Breast epithelium (tissue), 4 donors: ENCODE data around the gene MKI67. TPM values are rescaled to one million over a fixed set of nuclear protein-coding genes. Genes with fewer than 3 reads are reported as not detected.

Experiments used
- DNase-seq, 2 donors: peaks; one replicate each; pipeline ENCODE4 v3.0.0-alpha.2; 2019; ENCODE audit warnings: low spot score in 2 of 2
- H3K27ac ChIP-seq, 2 donors: fragments of 200-600 bp; sonication (generic) in 1 of 2; one replicate each; pipeline ENCODE4 v1.5.1; 2016 to 2019; ENCODE audit warnings: mild to moderate bottlenecking in 1 of 2
- H3K27me3 ChIP-seq, 2 donors: fragments of 200-600 bp; sonication (generic) in 1 of 2; one replicate each; pipeline versions ENCODE4 v1.5.1 to v1.6.0; 2017 to 2019; ENCODE audit warnings: control low read depth in 1 of 2, mild to moderate bottlenecking in 1 of 2
- H3K36me3 ChIP-seq: fragments of 200-600 bp; one replicate; pipeline ENCODE4 v1.5.1; 2019
- H3K4me1 ChIP-seq, 2 donors: fragments of 200-600 bp; sonication (generic); one replicate each; pipeline ENCODE4 v1.5.1; 2016 to 2019; ENCODE audit warnings: control low read depth in 1 of 2
- H3K4me3 ChIP-seq, 3 donors: fragments of 200-600 bp; sonication (generic); 1 replicate in 2 of 3; 2 replicates in 1 of 3; pipeline ENCODE4 v1.5.1; 2016 to 2019; ENCODE audit warnings: mild to moderate bottlenecking in 3 of 3, moderate library complexity in 2 of 3
- H3K9me3 ChIP-seq, 2 donors: fragments of 200-600 bp; sonication (generic) in 1 of 2; one replicate each; pipeline ENCODE4 v1.5.1; 2016 to 2019; ENCODE audit warnings: control low read depth in 1 of 2
- CTCF ChIP-seq, 3 donors: fragments of 450-650 bp; IDR thresholded peaks; one replicate each; pipeline ENCODE4 v1.5.1; 2016 to 2017; ENCODE audit warnings: antibody characterized with exemption in 3 of 3, mild to moderate bottlenecking in 3 of 3, moderate library complexity in 3 of 3
- POLR2A ChIP-seq: fragments of 450-650 bp; IDR thresholded peaks from one replicate; pipeline ENCODE4 v1.6.1; 2016; ENCODE audit warnings: antibody characterized with exemption, mild to moderate bottlenecking, moderate library complexity
- POLR2AphosphoS5 ChIP-seq, 3 donors: sonication (generic); formaldehyde crosslinking; IDR thresholded peaks; one replicate each; pipeline ENCODE4 v1.6.1; 2017; ENCODE audit warnings: antibody characterized with exemption in 3 of 3
- intact Hi-C: fragments of 100-400 bp; cut with DNase I; formaldehyde crosslinking; loops from one replicate; pipeline ENCODE4 v1.15.1; 2023; ENCODE audit warnings: low total_unique reads
- total RNA-seq, 3 donors: library from RNA; depleted of rRNA; stranded (reverse); fragments of >200 nt; gene quantifications; one replicate each; pipeline ENCODE4 v1.1.0, GENCODE V29; 2016

The MKI67 gene
- total RNA-seq, 3 donors from 2014 or later, result 0.29 to 6.4 (median 0.33) TPM

- no peak for TF ChIP-seq CTCF (IDR thresholded peaks at IDR 0.05)
- TF ChIP-seq POLR2A, result no peak
- no peak for TF ChIP-seq POLR2AphosphoS5 (IDR thresholded peaks at IDR 0.05)
- intact Hi-C loops, result loop anchor here (5.0 kb wide), 1 partner anchor 1858 kb away; no protein-coding TSS in a partner anchor
- DNase-seq, result no peak
- Histone ChIP-seq H3K36me3 (peaks cover 5% of the 10 kb centered on the region), H3K9me3 (no peaks in the 10 kb centered on the region), H3K4me1 (no peaks in the 10 kb centered on the region), H3K27me3 (no peaks in the 10 kb centered on the region), H3K4me3 (no peak overlapping the region), H3K27ac (no peak overlapping the region)
These were observed 51.6 kb downstream of the MKI67 start for GRCh38 chr10:128074589-128074988.

DNA sequence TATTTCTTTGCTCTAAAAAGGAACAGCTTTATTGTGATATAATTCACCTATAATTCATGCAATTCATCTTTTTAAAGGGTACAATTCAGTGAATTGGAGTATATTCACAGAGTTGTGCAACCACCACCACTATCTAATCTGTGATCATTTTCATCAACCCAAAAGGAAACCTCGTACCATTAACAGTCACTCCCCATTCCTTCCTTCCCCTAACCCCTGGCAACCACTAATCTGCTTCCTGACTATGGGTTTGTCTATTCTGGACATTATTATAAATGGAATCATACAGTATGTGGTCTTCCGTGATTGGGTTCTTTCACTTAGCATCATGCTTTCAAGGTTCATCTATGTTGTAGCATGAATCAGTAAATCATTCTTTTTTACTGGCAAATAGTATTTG is 52.3 kb downstream of the MKI67 start:
- no peak overlapping the region for H3K27ac ChIP-seq
- TF ChIP-seq POLR2AphosphoS5 (IDR thresholded peaks at IDR 0.05), result no peak
- TF ChIP-seq POLR2A, result no peak
- TF ChIP-seq CTCF (IDR thresholded peaks at IDR 0.05), result no peak
- DNase-seq, result no peak
- intact Hi-C loops, result loop anchor here (5.0 kb wide), 1 partner anchor 1858 kb away; no protein-coding TSS in a partner anchor
- peaks cover 0 to 3% of the 10 kb centered on the region in 2 donors for H3K4me1 ChIP-seq
- no peaks in the 10 kb centered on the region for H3K27me3 ChIP-seq
- H3K4me3 ChIP-seq, result no peak overlapping the region
- peaks cover 5% of the 10 kb centered on the region for H3K36me3 ChIP-seq
- no peaks in the 10 kb centered on the region for H3K9me3 ChIP-seq

GRCh38 chr10:128072941-128073645 is 53.1 kb downstream of the MKI67 start:
- Histone ChIP-seq H3K36me3 (peaks cover 5% of the 10 kb centered on the region), H3K9me3 (no peaks in the 10 kb centered on the region), H3K27me3 (no peaks in the 10 kb centered on the region), H3K27ac (no peak overlapping the region), H3K4me3 (no peak overlapping the region), H3K4me1 (peaks cover 0 to 3% of the 10 kb centered on the region in 2 donors)
- intact Hi-C loops, result loop anchor here (5.0 kb wide), 1 partner anchor 1859 kb away; no protein-coding TSS in a partner anchor
- DNase-seq, result no peak
- TF ChIP-seq POLR2AphosphoS5 (IDR thresholded peaks at IDR 0.05), result no peak
- TF ChIP-seq CTCF (IDR thresholded peaks at IDR 0.05), result no peak
- no peak for TF ChIP-seq POLR2A

DNA sequence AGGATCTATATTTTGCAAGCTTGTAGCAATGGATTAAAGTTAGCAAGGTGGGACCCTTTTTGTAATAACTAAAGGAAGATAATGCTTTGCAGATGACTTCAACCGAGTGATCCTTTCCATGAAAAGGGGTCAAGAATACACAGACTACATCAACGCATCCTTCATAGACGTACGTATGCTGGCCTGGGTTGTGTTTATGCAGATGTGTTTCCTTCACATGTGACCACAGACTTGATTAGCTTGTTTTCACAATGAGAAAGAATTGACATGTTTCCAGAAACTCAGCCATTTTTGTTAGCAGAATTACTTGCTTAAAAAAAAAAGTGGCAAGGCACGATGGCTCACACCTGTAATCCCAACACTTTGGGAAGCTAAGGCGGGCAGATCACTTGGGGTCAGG is 54.2 kb downstream of the MKI67 start:
- intact Hi-C loops, result loop anchor here (5.0 kb wide), 1 partner anchor 1860 kb away; no protein-coding TSS in a partner anchor
- no peak overlapping the region for H3K4me3 ChIP-seq

More for the DNA sequence above, 54.2 kb downstream of the MKI67 start:
- no peak for TF ChIP-seq POLR2A
- no peak for TF ChIP-seq POLR2AphosphoS5 (IDR thresholded peaks at IDR 0.05)
- TF ChIP-seq CTCF (IDR thresholded peaks at IDR 0.05), result no peak
- no peak overlapping the region for H3K27ac ChIP-seq
- DNase-seq, result no peak
- H3K9me3 ChIP-seq, result no peaks in the 10 kb centered on the region
- peaks cover 5% of the 10 kb centered on the region for H3K36me3 ChIP-seq
- H3K27me3 ChIP-seq, result no peaks in the 10 kb centered on the region
- peaks cover 0 to 3% of the 10 kb centered on the region in 2 donors for H3K4me1 ChIP-seq
